Right atrium auricular region (tissue), 2 donors: ENCODE results near the gene RSU1. TPM values are rescaled to one million over a fixed set of nuclear protein-coding genes. Genes with fewer than 3 reads are reported as not detected.

Source experiments
- DNase-seq: peaks from one replicate; pipeline ENCODE4 v3.0.0-alpha.2; 2019; ENCODE audit warnings: low spot score
- H3K27ac ChIP-seq, 2 donors: fragments of 200-600 bp; sonication (generic); 1 replicate in 1 of 2; 2 replicates in 1 of 2; pipeline ENCODE4 v1.5.1; 2016 to 2019
- H3K27me3 ChIP-seq, 2 donors: fragments of 200-600 bp; sonication (generic); one replicate each; pipeline versions ENCODE4 v1.5.1 to v1.6.0; 2017 to 2019
- H3K36me3 ChIP-seq: fragments of 200-600 bp; sonication (generic); one replicate; pipeline ENCODE4 v1.5.1; 2016
- H3K4me1 ChIP-seq, 2 donors: fragments of 200-600 bp; sonication (generic); one replicate each; pipeline versions ENCODE4 v1.5.1 to v1.6.0; 2017 to 2019
- H3K4me3 ChIP-seq, 2 donors: fragments of 200-600 bp; sonication (generic); 1 replicate in 1 of 2; 2 replicates in 1 of 2; pipeline ENCODE4 v1.5.1; 2017 to 2019; ENCODE audit warnings: mild to moderate bottlenecking in 1 of 2, moderate library complexity in 1 of 2
- H3K9me3 ChIP-seq, 2 donors: fragments of 200-600 bp; sonication (generic); one replicate each; pipeline ENCODE4 v1.5.1; 2019
- CTCF ChIP-seq, 2 donors: fragments of 200-600 bp; sonication (generic); IDR thresholded peaks; one replicate each; pipeline ENCODE4 v1.5.1; 2019; ENCODE audit warnings: antibody characterized with exemption in 2 of 2
- total RNA-seq, 2 donors: library from RNA; depleted of rRNA; stranded (reverse); fragments of >200 nt; gene quantifications; one replicate each; pipeline ENCODE4 v1.1.0, GENCODE V29; 2016

The RSU1 gene
- total RNA-seq, 2 donors from 2014 or later, result 40.3 to 45.4 TPM

- no peak for TF ChIP-seq CTCF (IDR thresholded peaks at IDR 0.05)
- no peak for DNase-seq
Measured at GRCh38 chr10:16562891-16563290, 254.3 kb downstream of the RSU1 start.

GRCh38 chr10:16559236-16559773, 257.9 kb downstream of the RSU1 start:
- Histone ChIP-seq H3K9me3 (peaks cover 0 to 17% of the 10 kb centered on the region in 2 donors), H3K27me3 (no peaks in the 10 kb centered on the region), H3K36me3 (no peaks in the 10 kb centered on the region), H3K27ac (no peak overlapping the region), H3K4me1 (no peaks in the 10 kb centered on the region), H3K4me3 (no peak overlapping the region)
- DNase-seq, result no peak
- no peak for TF ChIP-seq CTCF (IDR thresholded peaks at IDR 0.05)

More at GRCh38 chr10:16562891-16563290, 254.3 kb downstream of the RSU1 start:
- Histone ChIP-seq H3K4me1 (peaks cover 0 to 5% of the 10 kb centered on the region in 2 donors), H3K27ac (no peak overlapping the region), H3K9me3 (peaks cover 0 to 12% of the 10 kb centered on the region in 2 donors), H3K27me3 (no peaks in the 10 kb centered on the region), H3K4me3 (no peak overlapping the region), H3K36me3 (no peaks in the 10 kb centered on the region)

DNA sequence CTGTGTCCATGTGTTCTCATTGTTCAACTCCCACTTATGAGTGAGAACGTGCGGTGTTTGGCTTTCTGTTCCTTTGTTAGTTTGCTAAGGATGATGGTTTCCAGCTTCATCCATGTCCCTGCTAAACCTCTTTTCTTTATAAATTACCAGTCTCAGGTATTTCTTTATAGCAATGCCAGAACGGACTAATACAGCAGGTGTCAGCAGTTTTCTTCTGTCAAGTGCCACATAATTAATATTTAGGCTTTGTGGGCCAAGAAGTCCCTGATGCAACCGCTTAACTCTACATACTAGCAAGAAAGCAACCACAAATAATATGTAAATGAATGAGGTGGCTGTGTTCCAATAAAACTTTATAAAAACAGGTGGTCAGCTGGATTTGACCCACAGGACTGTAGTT, 269.3 kb downstream of the RSU1 start:
- Histone ChIP-seq H3K9me3 (no peaks in the 10 kb centered on the region), H3K27ac (no peak overlapping the region), H3K36me3 (no peaks in the 10 kb centered on the region), H3K4me3 (no peak overlapping the region), H3K27me3 (no peaks in the 10 kb centered on the region), H3K4me1 (no peaks in the 10 kb centered on the region)
- DNase-seq, result no peak
- no peak for TF ChIP-seq CTCF (IDR thresholded peaks at IDR 0.05)

DNA sequence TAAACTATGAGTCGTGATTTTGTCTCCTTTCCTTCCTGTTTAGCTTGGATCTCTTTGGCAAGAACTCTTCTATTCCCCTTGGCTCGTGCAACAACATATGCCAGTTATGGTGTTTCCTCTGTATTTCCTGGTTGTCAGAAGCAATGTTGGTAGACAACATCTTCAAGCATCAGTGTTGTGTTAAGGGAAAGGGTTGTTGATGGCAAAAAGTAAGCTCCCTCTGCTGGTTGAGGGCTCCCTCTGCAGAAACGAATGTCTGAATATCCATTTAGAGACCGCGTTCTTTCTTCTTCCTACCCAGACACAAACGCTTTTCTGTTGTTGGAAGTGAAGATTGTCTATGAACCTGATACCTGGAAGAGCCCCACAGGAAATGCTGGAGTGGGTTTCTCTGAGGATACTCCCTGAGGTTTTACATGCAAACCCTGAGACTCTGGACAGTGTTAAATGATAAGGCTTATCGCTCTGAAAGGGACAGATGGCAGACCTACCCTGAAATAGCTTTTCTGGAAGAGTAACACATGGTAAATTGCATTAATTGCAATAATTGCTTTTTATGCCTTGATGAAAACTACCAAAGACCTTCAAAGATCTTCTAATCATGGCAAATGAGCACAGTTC, 272.0 kb downstream of the RSU1 start:
- H3K4me3 ChIP-seq, result no peak overlapping the region
- no peak for DNase-seq
- no peaks in the 10 kb centered on the region for H3K4me1 ChIP-seq
- no peaks in the 10 kb centered on the region for H3K36me3 ChIP-seq
- TF ChIP-seq CTCF (IDR thresholded peaks at IDR 0.05), result peak; percentile 28 to 73
- H3K9me3 ChIP-seq, result no peaks in the 10 kb centered on the region
- H3K27ac ChIP-seq, result no peak overlapping the region
- no peaks in the 10 kb centered on the region for H3K27me3 ChIP-seq

DNA sequence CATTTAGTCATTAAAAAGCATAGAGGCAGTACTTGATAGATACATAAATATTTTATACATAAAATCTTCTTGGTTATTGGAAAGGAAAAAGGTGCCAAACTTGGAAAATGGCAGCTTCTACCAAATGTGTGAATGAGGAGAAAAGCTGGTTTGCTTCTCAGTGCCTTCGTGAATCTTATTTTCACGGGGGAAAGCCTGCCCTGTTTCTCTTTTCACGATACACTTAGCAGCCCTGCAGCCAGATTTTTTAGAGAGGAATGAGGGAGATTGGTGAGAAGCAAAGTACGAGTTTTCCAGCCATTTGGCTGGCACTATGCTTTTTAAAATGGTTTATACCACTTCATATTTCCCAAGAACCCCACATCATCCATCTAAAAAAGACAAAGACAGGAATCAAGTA, 272.6 kb downstream of the RSU1 start:
- no peak overlapping the region for H3K4me3 ChIP-seq
- TF ChIP-seq CTCF (IDR thresholded peaks at IDR 0.05), result no peak

GRCh38 chr10:16544099-16544498, 273.1 kb downstream of the RSU1 start:
- TF ChIP-seq CTCF (IDR thresholded peaks at IDR 0.05), result no peak
- no peak for DNase-seq

More for the DNA sequence above, 272.6 kb downstream of the RSU1 start:
- Histone ChIP-seq H3K36me3 (no peaks in the 10 kb centered on the region), H3K27me3 (no peaks in the 10 kb centered on the region), H3K4me1 (no peaks in the 10 kb centered on the region), H3K9me3 (no peaks in the 10 kb centered on the region), H3K27ac (no peak overlapping the region)
- no peak for DNase-seq

More at GRCh38 chr10:16544099-16544498, 273.1 kb downstream of the RSU1 start:
- Histone ChIP-seq H3K27me3 (peaks cover 0 to 2% of the 10 kb centered on the region in 2 donors), H3K36me3 (no peaks in the 10 kb centered on the region), H3K4me3 (no peak overlapping the region), H3K9me3 (no peaks in the 10 kb centered on the region), H3K4me1 (no peaks in the 10 kb centered on the region), H3K27ac (no peak overlapping the region)
